WERI-Rb-1 (cell line): Measurements from ENCODE around the gene BATF.
"Not testable (repeated sequence)": the region's sequence is repeated elsewhere in the genome, so short reads cannot be mapped to it uniquely, and the experiment has no call there.

Experiments
- DNase-seq: peaks from one replicate; pipeline ENCODE4 v3.0.0-alpha.2; 2020
- H3K27ac ChIP-seq: fragments of 250-450 bp; sonication (Bioruptor Pico); 2 replicates; pipeline ENCODE4 v1.5.1; 2020; ENCODE audit warnings: mild to moderate bottlenecking, moderate library complexity
- H3K27me3 ChIP-seq: fragments of 250-450 bp; sonication (Bioruptor Pico); 2 replicates; pipeline ENCODE4 v1.5.1; 2021; ENCODE audit warnings: mild to moderate bottlenecking, low read depth, moderate library complexity; ENCODE audit not compliant: insufficient read depth, severe bottlenecking
- H3K36me3 ChIP-seq: fragments of 250-450 bp; sonication (Bioruptor Pico); 2 replicates; pipeline ENCODE4 v1.5.1; 2020; ENCODE audit warnings: mild to moderate bottlenecking, moderate library complexity
- H3K4me3 ChIP-seq: 2 replicates; pipeline ENCODE4 v1.5.1; 2011; ENCODE audit warnings: low read depth, mild to moderate bottlenecking, control low read depth, low read length
- H3K9me3 ChIP-seq: fragments of 250-450 bp; sonication (Bioruptor Pico); 2 replicates; pipeline ENCODE4 v1.5.1; 2021; ENCODE audit warnings: mild to moderate bottlenecking, moderate library complexity; ENCODE audit not compliant: severe bottlenecking
- TF ChIP-seq, protein P1 (sequence below): IDR thresholded peaks from 2 replicates; pipeline ENCODE4 v1.5.1; 2011; ENCODE audit warnings: low read depth, mild to moderate bottlenecking, control low read depth, inconsistent platforms, low read length

Gene BATF, protein sequence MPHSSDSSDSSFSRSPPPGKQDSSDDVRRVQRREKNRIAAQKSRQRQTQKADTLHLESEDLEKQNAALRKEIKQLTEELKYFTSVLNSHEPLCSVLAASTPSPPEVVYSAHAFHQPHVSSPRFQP

GRCh38 chr14:75522224-75522982 lies at the start of gene BATF:
TSS of gene BATF (plus strand) at chr14:75522469. CDS start at chr14:75522683, 214 bp downstream.
- no peaks in the 10 kb centered on the region for H3K27me3 ChIP-seq
- TF ChIP-seq, protein P1, sequence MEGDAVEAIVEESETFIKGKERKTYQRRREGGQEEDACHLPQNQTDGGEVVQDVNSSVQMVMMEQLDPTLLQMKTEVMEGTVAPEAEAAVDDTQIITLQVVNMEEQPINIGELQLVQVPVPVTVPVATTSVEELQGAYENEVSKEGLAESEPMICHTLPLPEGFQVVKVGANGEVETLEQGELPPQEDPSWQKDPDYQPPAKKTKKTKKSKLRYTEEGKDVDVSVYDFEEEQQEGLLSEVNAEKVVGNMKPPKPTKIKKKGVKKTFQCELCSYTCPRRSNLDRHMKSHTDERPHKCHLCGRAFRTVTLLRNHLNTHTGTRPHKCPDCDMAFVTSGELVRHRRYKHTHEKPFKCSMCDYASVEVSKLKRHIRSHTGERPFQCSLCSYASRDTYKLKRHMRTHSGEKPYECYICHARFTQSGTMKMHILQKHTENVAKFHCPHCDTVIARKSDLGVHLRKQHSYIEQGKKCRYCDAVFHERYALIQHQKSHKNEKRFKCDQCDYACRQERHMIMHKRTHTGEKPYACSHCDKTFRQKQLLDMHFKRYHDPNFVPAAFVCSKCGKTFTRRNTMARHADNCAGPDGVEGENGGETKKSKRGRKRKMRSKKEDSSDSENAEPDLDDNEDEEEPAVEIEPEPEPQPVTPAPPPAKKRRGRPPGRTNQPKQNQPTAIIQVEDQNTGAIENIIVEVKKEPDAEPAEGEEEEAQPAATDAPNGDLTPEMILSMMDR = no peak
- no peaks in the 10 kb centered on the region for H3K36me3 ChIP-seq
- H3K27ac ChIP-seq = no peak within 1 kb of the TSS
- H3K9me3 ChIP-seq = no peaks in the 10 kb centered on the region
- no peak within 1 kb of the TSS for H3K4me3 ChIP-seq
- no peak for DNase-seq

DNA sequence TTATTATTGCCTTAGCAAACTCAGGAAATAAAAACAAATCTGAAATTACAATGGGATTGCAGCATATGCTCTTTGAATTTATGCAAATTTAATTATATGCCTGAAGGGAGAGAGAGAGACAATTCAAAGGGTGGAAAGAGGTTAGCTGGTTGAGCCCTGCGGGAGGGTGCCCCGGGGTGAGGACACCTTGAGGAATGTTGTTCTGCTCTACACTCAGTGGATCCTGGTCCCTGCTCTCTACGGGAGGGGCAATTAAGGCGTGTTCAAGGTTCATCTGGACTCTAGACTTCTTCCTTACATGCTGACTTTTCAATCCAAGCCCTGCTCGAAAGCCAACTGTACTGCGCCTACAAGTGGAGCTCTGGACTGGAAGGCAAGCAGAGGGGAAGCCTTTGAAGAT lies 48.1 kb upstream of the BATF start:
- not testable (repeated sequence) for H3K27me3 ChIP-seq, H3K4me3 ChIP-seq, H3K9me3 ChIP-seq, H3K27ac ChIP-seq, DNase-seq, H3K36me3 ChIP-seq

GRCh38 chr14:75476274-75476995 lies 45.8 kb upstream of the BATF start:
- peak; percentile 51 for DNase-seq
- H3K36me3 ChIP-seq = no peaks in the 10 kb centered on the region
- TF ChIP-seq, protein P1 = no peak
- H3K27me3 ChIP-seq = no peaks in the 10 kb centered on the region
- H3K9me3 ChIP-seq = no peaks in the 10 kb centered on the region
- no peak overlapping the region for H3K27ac ChIP-seq
- H3K4me3 ChIP-seq = no peak overlapping the region

GRCh38 chr14:75477881-75478280 lies 44.4 kb upstream of the BATF start:
- H3K36me3 ChIP-seq = no peaks in the 10 kb centered on the region
- no peak overlapping the region for H3K4me3 ChIP-seq
- no peak overlapping the region for H3K27ac ChIP-seq
- TF ChIP-seq, protein P1 = no peak
- no peaks in the 10 kb centered on the region for H3K9me3 ChIP-seq
- DNase-seq = no peak
- no peaks in the 10 kb centered on the region for H3K27me3 ChIP-seq

- H3K4me3 ChIP-seq = no peak overlapping the region
- TF ChIP-seq, protein P1 = no peak
- DNase-seq = no peak
Measured at GRCh38 chr14:75479770-75480600, 42.3 kb upstream of the BATF start.

More at GRCh38 chr14:75479770-75480600, 42.3 kb upstream of the BATF start:
- H3K36me3 ChIP-seq = no peaks in the 10 kb centered on the region
- H3K27ac ChIP-seq = no peak overlapping the region
- no peaks in the 10 kb centered on the region for H3K27me3 ChIP-seq
- no peaks in the 10 kb centered on the region for H3K9me3 ChIP-seq
